GM21737 (cell line): ENCODE data around the gene ELP2.

ENCODE experiments used
- ATAC-seq: cut with Tn5 transposase; IDR thresholded peaks from one replicate; pipeline ENCODE4 v1.9.1; 2021; ENCODE audit warnings: mild to moderate bottlenecking, moderate library complexity; ENCODE audit not compliant: unreplicated experiment

The ELP2 gene

GRCh38 chr18:36212301-36213171, 82.8 kb downstream of the ELP2 start:
- ATAC-seq: no peak

GRCh38 chr18:36214811-36215210, 85.1 kb downstream of the ELP2 start:
- no peak for ATAC-seq

GRCh38 chr18:36215577-36215976, 85.9 kb downstream of the ELP2 start:
- ATAC-seq: no peak

GRCh38 chr18:36217348-36217747, 87.6 kb downstream of the ELP2 start:
- ATAC-seq: no peak

- ATAC-seq: no peak
Observed at GRCh38 chr18:36229188-36229587, 99.5 kb downstream of the ELP2 start.
